COLO829 (cell line): Measurements from ENCODE around the gene COL8A1.
A peak's percentile ranks its signal among the peaks of the same experiment; 100 is the strongest.
"Not testable (repeated sequence)": the region's sequence is repeated elsewhere in the genome, so short reads cannot be mapped to it uniquely, and the experiment has no call there.

Experiments used
- DNase-seq: peaks from one replicate; pipeline ENCODE4 v3.0.0; 2012; ENCODE audit warnings: low spot score

COL8A1 gene

GRCh38 chr3:99638167-99638948 lies at the start of gene COL8A1:
Gene COL8A1, plus strand, starts transcription at chr3:99638594. Its CDS starts 152,089 bp downstream, at chr3:99790683.
- no peak for DNase-seq

GRCh38 chr3:99589168-99589567 lies 49.2 kb upstream of the COL8A1 start:
- DNase-seq = not testable (repeated sequence)

GRCh38 chr3:99599894-99600293 lies 38.5 kb upstream of the COL8A1 start:
- DNase-seq = no peak

- no peak for DNase-seq
These were observed 36.9 kb upstream of the COL8A1 start for GRCh38 chr3:99601515-99601914.

GRCh38 chr3:99602183-99602582 lies 36.2 kb upstream of the COL8A1 start:
- no peak for DNase-seq

- no peak for DNase-seq
These were observed 31.2 kb upstream of the COL8A1 start for GRCh38 chr3:99607151-99607550.

GRCh38 chr3:99614768-99615167 lies 23.6 kb upstream of the COL8A1 start:
- DNase-seq = no peak

- DNase-seq = no peak
These were observed 18.2 kb upstream of the COL8A1 start for GRCh38 chr3:99620077-99620767.

GRCh38 chr3:99620976-99621375 lies 17.4 kb upstream of the COL8A1 start:
- no peak for DNase-seq

GRCh38 chr3:99624496-99625236 lies 13.7 kb upstream of the COL8A1 start:
- no peak for DNase-seq

- no peak for DNase-seq
These were observed 13.2 kb upstream of the COL8A1 start for GRCh38 chr3:99625237-99625622.

GRCh38 chr3:99625643-99626416 lies 12.6 kb upstream of the COL8A1 start:
- DNase-seq = no peak

GRCh38 chr3:99626417-99626788 lies 12.0 kb upstream of the COL8A1 start:
- no peak for DNase-seq

- no peak for DNase-seq
These were observed 11.2 kb upstream of the COL8A1 start for GRCh38 chr3:99627062-99627826.

GRCh38 chr3:99630815-99631214 lies 7.6 kb upstream of the COL8A1 start:
- no peak for DNase-seq

GRCh38 chr3:99633887-99634558 lies 4.4 kb upstream of the COL8A1 start:
- DNase-seq = no peak

GRCh38 chr3:99634881-99635280 lies 3.5 kb upstream of the COL8A1 start:
- DNase-seq = no peak

- DNase-seq = no peak
These were observed 3.0 kb upstream of the COL8A1 start for GRCh38 chr3:99635348-99635747.

- DNase-seq = no peak
These were observed 1.4 kb upstream of the COL8A1 start for GRCh38 chr3:99637016-99637367.

- DNase-seq = peak; percentile 40
These were observed 854 bp upstream of the COL8A1 start for GRCh38 chr3:99637368-99638111.
